Mesendoderm (in vitro differentiated cells): Measurements from ENCODE around the gene ALPK1.

Experiments used
- DNase-seq: peaks from one replicate; pipeline ENCODE4 v3.0.0; 2013
- H2AK5ac ChIP-seq: 2 replicates; pipeline ENCODE4 v1.6.1; 2013; ENCODE audit warnings: low read length, inconsistent platforms
- H2BK120ac ChIP-seq: 2 replicates; pipeline ENCODE4 v1.6.1; 2013; ENCODE audit warnings: low read depth, mild to moderate bottlenecking, low read length, moderate library complexity, mixed read lengths
- H2BK15ac ChIP-seq: replicated peaks from 2 replicates; pipeline ENCODE4 v1.6.1; 2013; ENCODE audit warnings: low read depth, mild to moderate bottlenecking, moderate library complexity
- H2BK5ac ChIP-seq: 2 replicates; pipeline ENCODE4 v1.6.1; 2013; ENCODE audit warnings: low read length, inconsistent platforms
- H3K18ac ChIP-seq: 2 replicates; pipeline ENCODE4 v1.6.1; 2013; ENCODE audit warnings: mild to moderate bottlenecking, low read length, mixed read lengths
- H3K23ac ChIP-seq: one replicate; pipeline ENCODE4 v1.6.1; 2013; ENCODE audit warnings: low read length
- H3K27ac ChIP-seq: 2 replicates; pipeline ENCODE4 v1.5.1; 2013; ENCODE audit warnings: low read depth, mild to moderate bottlenecking, inconsistent platforms, low read length, moderate library complexity
- H3K27me3 ChIP-seq: 2 replicates; pipeline ENCODE4 v1.6.1; 2013; ENCODE audit warnings: low read length, control low read depth, mild to moderate bottlenecking, inconsistent platforms; ENCODE audit not compliant: insufficient read depth, poor library complexity
- H3K36me3 ChIP-seq: 2 replicates; pipeline ENCODE4 v1.6.1; 2013; ENCODE audit warnings: low read length, inconsistent platforms; ENCODE audit not compliant: control insufficient read depth, insufficient read depth
- H3K4ac ChIP-seq: one replicate; pipeline ENCODE4 v1.6.1; 2013; ENCODE audit warnings: low read depth, mild to moderate bottlenecking, low read length, moderate library complexity
- H3K4me1 ChIP-seq: 2 replicates; pipeline ENCODE4 v1.6.1; 2013; ENCODE audit warnings: low read depth, low read length, inconsistent platforms; ENCODE audit not compliant: control insufficient read depth
- H3K4me2 ChIP-seq: 2 replicates; pipeline ENCODE4 v1.6.1; 2013; ENCODE audit warnings: low read length
- H3K4me3 ChIP-seq: 2 replicates; pipeline ENCODE4 v1.5.1; 2013; ENCODE audit warnings: mild to moderate bottlenecking, low read length
- H3K56ac ChIP-seq: one replicate; pipeline ENCODE4 v1.6.1; 2013; ENCODE audit warnings: low read length
- H3K79me1 ChIP-seq: 2 replicates; pipeline ENCODE4 v1.6.1; 2013; ENCODE audit warnings: low read length, inconsistent platforms
- H3K79me2 ChIP-seq: 2 replicates; pipeline ENCODE4 v1.6.1; 2013; ENCODE audit warnings: mild to moderate bottlenecking, low read length; ENCODE audit not compliant: control insufficient read depth, insufficient read depth
- H3K9ac ChIP-seq: 2 replicates; pipeline ENCODE4 v1.6.1; 2013; ENCODE audit warnings: low read length, inconsistent platforms
- H4K5ac ChIP-seq: one replicate; pipeline ENCODE4 v1.6.1; 2013; ENCODE audit warnings: low read length
- H4K8ac ChIP-seq: one replicate; pipeline ENCODE4 v1.6.1; 2013; ENCODE audit warnings: low read depth, mild to moderate bottlenecking, control low read depth, low read length, moderate library complexity
- WGBS: extraction: QIAGEN DNeasy Blood & Tissue Kit; methylation state at CpG from one replicate; pipeline ENCODE4 v1.1.7; 2013; ENCODE audit warnings: low lambda C conversion rate, missing lambda C conversion rate; ENCODE audit not compliant: insufficient coverage; ENCODE audit errors: extremely low coverage; 5-methylcytosine and 5-hydroxymethylcytosine counted together

Gene ALPK1

GRCh38 chr4:112266823-112267222, 30.3 kb upstream of the ALPK1 start:
- no peaks in the 10 kb centered on the region for H3K79me1 ChIP-seq
- no peak overlapping the region for H3K4me2 ChIP-seq
- no peak overlapping the region for H3K27ac ChIP-seq
- no peaks in the 10 kb centered on the region for H3K27me3 ChIP-seq
- H3K18ac ChIP-seq, result no peak overlapping the region
- no peak overlapping the region for H2BK120ac ChIP-seq
- no peak overlapping the region for H2BK5ac ChIP-seq
- DNase-seq, result no peak
- H3K79me2 ChIP-seq, result no peaks in the 10 kb centered on the region
- H4K8ac ChIP-seq, result no peak overlapping the region
- H3K9ac ChIP-seq, result no peak overlapping the region
- no peaks in the 10 kb centered on the region for H3K36me3 ChIP-seq
- H4K5ac ChIP-seq, result no peak overlapping the region
- H2AK5ac ChIP-seq, result no peak overlapping the region
- H2BK15ac ChIP-seq, result no peak overlapping the region
- no peak overlapping the region for H3K4me3 ChIP-seq
- WGBS, result no CpG with 5 or more reads among the region's 2 CpGs
- H3K4me1 ChIP-seq, result no peaks in the 10 kb centered on the region
- H3K4ac ChIP-seq, result no peak overlapping the region
- H3K23ac ChIP-seq, result no peak overlapping the region
- H3K56ac ChIP-seq, result no peak overlapping the region

- Histone ChIP-seq H2BK15ac (no peak overlapping the region), H3K4me2 (no peak overlapping the region), H3K79me1 (no peaks in the 10 kb centered on the region), H3K27ac (no peak overlapping the region), H4K5ac (no peak overlapping the region), H3K9ac (no peak overlapping the region), H3K79me2 (no peaks in the 10 kb centered on the region), H3K56ac (no peak overlapping the region), H3K4ac (no peak overlapping the region), H2BK120ac (no peak overlapping the region), H3K4me3 (no peak overlapping the region), H3K36me3 (no peaks in the 10 kb centered on the region), H4K8ac (no peak overlapping the region), H3K4me1 (no peaks in the 10 kb centered on the region), H3K27me3 (no peaks in the 10 kb centered on the region), H3K23ac (no peak overlapping the region), H3K18ac (no peak overlapping the region), H2BK5ac (no peak overlapping the region), H2AK5ac (no peak overlapping the region)
- 100% methylated on average over 1 of the region's 1 CpG for WGBS
- no peak for DNase-seq
Measured at GRCh38 chr4:112270051-112270450, 27.1 kb upstream of the ALPK1 start.

- H4K8ac ChIP-seq, result no peak overlapping the region
- no peak overlapping the region for H3K56ac ChIP-seq
- H3K4me1 ChIP-seq, result no peaks in the 10 kb centered on the region
- H3K4ac ChIP-seq, result no peak overlapping the region
- H2BK120ac ChIP-seq, result no peak overlapping the region
- H3K4me2 ChIP-seq, result no peak overlapping the region
- H3K36me3 ChIP-seq, result no peaks in the 10 kb centered on the region
- H2AK5ac ChIP-seq, result no peak overlapping the region
- no peak overlapping the region for H2BK5ac ChIP-seq
- no peaks in the 10 kb centered on the region for H3K27me3 ChIP-seq
- no peaks in the 10 kb centered on the region for H3K79me1 ChIP-seq
- no peak overlapping the region for H3K9ac ChIP-seq
- no peak for DNase-seq
- H3K23ac ChIP-seq, result no peak overlapping the region
- H3K18ac ChIP-seq, result no peak overlapping the region
- no peaks in the 10 kb centered on the region for H3K79me2 ChIP-seq
- H3K4me3 ChIP-seq, result no peak overlapping the region
- no peak overlapping the region for H2BK15ac ChIP-seq
- H3K27ac ChIP-seq, result no peak overlapping the region
- WGBS, result no CpG with 5 or more reads among the region's 8 CpGs
- no peak overlapping the region for H4K5ac ChIP-seq
Measured at GRCh38 chr4:112270640-112271421, 26.3 kb upstream of the ALPK1 start.

GRCh38 chr4:112272292-112272691, 24.9 kb upstream of the ALPK1 start:
- Histone ChIP-seq H3K9ac (no peak overlapping the region), H4K5ac (no peak overlapping the region), H2BK5ac (no peak overlapping the region), H3K4me2 (no peak overlapping the region), H2BK15ac (no peak overlapping the region), H3K18ac (no peak overlapping the region), H2BK120ac (no peak overlapping the region), H3K27me3 (no peaks in the 10 kb centered on the region), H3K27ac (no peak overlapping the region), H2AK5ac (no peak overlapping the region), H4K8ac (no peak overlapping the region), H3K4me3 (no peak overlapping the region), H3K4me1 (no peaks in the 10 kb centered on the region), H3K79me1 (no peaks in the 10 kb centered on the region), H3K79me2 (no peaks in the 10 kb centered on the region), H3K23ac (no peak overlapping the region), H3K36me3 (no peaks in the 10 kb centered on the region), H3K56ac (no peak overlapping the region), H3K4ac (no peak overlapping the region)
- DNase-seq, result no peak
- WGBS, result no CpG with 5 or more reads among the region's 4 CpGs

DNA sequence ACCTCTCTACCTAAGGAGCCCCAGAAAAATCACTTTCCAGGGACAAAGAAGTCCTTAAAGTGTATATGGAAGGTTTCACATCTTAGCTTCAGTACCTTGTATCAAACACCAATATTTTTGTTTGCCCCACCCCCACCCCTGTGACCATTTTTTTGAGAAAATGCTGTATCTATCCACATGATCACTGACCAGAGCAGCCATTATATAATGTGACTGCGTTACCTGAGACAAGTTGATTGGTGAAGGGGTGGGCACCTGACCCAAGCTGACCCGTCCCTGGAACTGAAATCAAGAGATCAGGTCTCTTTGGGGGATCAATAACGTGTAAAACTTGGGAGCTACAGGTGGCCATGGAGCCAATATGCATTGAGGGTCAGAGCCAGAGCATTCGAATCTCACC, 22.2 kb upstream of the ALPK1 start:
- H3K27ac ChIP-seq, result no peak overlapping the region
- no peaks in the 10 kb centered on the region for H3K36me3 ChIP-seq
- no peak overlapping the region for H3K4me3 ChIP-seq
- no peaks in the 10 kb centered on the region for H3K27me3 ChIP-seq
- no peak overlapping the region for H2BK5ac ChIP-seq
- no peak overlapping the region for H2BK120ac ChIP-seq
- H3K79me1 ChIP-seq, result no peaks in the 10 kb centered on the region
- no peaks in the 10 kb centered on the region for H3K4me1 ChIP-seq
- WGBS, result no CpG with 5 or more reads among the region's 4 CpGs
- H3K56ac ChIP-seq, result no peak overlapping the region
- H3K9ac ChIP-seq, result no peak overlapping the region
- no peak overlapping the region for H2AK5ac ChIP-seq
- H3K23ac ChIP-seq, result no peak overlapping the region
- no peak overlapping the region for H2BK15ac ChIP-seq
- no peak overlapping the region for H3K18ac ChIP-seq
- H4K8ac ChIP-seq, result no peak overlapping the region
- no peak overlapping the region for H3K4ac ChIP-seq
- no peak overlapping the region for H3K4me2 ChIP-seq
- no peak overlapping the region for H4K5ac ChIP-seq
- H3K79me2 ChIP-seq, result no peaks in the 10 kb centered on the region
- DNase-seq, result no peak

DNA sequence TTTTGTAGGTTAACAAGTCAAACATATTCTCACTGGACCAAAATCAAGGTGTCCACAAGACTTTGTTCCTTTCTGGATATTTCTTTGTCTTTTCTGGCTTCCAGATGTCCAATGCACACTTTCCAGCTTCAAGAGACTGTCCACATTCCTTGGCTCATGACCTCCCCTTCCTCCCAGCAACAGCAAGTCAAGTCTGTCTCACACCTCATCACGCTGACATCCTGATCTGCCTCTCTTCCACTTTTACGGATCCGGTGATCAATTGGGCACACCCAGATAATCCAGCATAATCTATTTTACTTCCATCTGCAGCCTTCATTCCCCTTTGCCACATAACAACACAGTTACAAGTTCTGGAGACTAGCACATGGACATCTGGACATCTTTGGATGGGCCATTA, 21.1 kb upstream of the ALPK1 start:
- Histone ChIP-seq H3K18ac (no peak overlapping the region), H3K4me1 (no peaks in the 10 kb centered on the region), H4K5ac (no peak overlapping the region), H2BK120ac (no peak overlapping the region), H3K4me2 (no peak overlapping the region), H2BK5ac (no peak overlapping the region), H3K36me3 (no peaks in the 10 kb centered on the region), H2AK5ac (no peak overlapping the region), H3K9ac (no peak overlapping the region), H3K23ac (no peak overlapping the region), H3K27me3 (no peaks in the 10 kb centered on the region), H3K4me3 (no peak overlapping the region), H3K27ac (no peak overlapping the region), H4K8ac (no peak overlapping the region), H2BK15ac (no peak overlapping the region), H3K79me2 (no peaks in the 10 kb centered on the region), H3K56ac (no peak overlapping the region), H3K79me1 (no peaks in the 10 kb centered on the region), H3K4ac (no peak overlapping the region)
- no CpG with 5 or more reads among the region's 3 CpGs for WGBS
- DNase-seq, result no peak
